GM12878 (cell line): ENCODE measurements around the gene OR51T1. TPM values are rescaled to one million over a fixed set of nuclear protein-coding genes. Genes with fewer than 3 reads are reported as not detected.

Experiments
- ATAC-seq: fragments of 200-7000 bp; cut with Tn5 transposase; 3 replicates; pipeline ENCODE4 v1.9.1; 2020; ENCODE audit warnings: mild to moderate bottlenecking, moderate library complexity
- BruUV-seq: library from RNA; stranded (reverse); fragments of 400-500 nt; replicated peaks from 2 replicates; lab custom pipeline; 2021; lab: Mats Ljungman, UMichigan
- CTCF ChIA-PET: fragments of 300-600 bp; sonication (Branson Sonifier 250); formaldehyde crosslinking; extraction: SDS; loops from one replicate; lab custom pipeline; 2021; ENCODE audit warnings: inconsistent platforms; lab: Yijun Ruan, JAX
- POLR2A ChIA-PET: fragments of 350-600 bp; formaldehyde crosslinking; extraction: SDS; loops from one replicate; lab custom pipeline; 2021; ENCODE audit warnings: inconsistent platforms; lab: Charles Lee
- RAD21 ChIA-PET: fragments of 300-600 bp; sonication (Branson Sonifier 250); formaldehyde crosslinking; loops from one replicate; lab custom pipeline; 2023; ENCODE audit warnings: antibody characterized with exemption; ENCODE audit not compliant: unreplicated experiment; lab: Charles Lee
- SMC1A ChIA-PET: fragments of 300-600 bp; sonication (Branson Sonifier 250); formaldehyde crosslinking; loops from one replicate; lab custom pipeline; 2023; ENCODE audit not compliant: unreplicated experiment, uncharacterized antibody; lab: Charles Lee
- DNase-seq: peaks from one replicate; pipeline ENCODE4 v3.0.0-alpha.2; 2011; ENCODE audit warnings: low read depth, low spot score
- FAIRE-seq: peaks from 3 replicates; lab custom pipeline; 2011; peaks lifted over from hg19 to GRCh38; lab: Jason Lieb, UNC
- H2AFZ ChIP-seq: 2 replicates; pipeline ENCODE4 v1.6.0; 2011; ENCODE audit warnings: low read depth, low read length, control low read depth; ENCODE audit not compliant: control insufficient read depth
- H3K27ac ChIP-seq: 2 replicates; pipeline ENCODE4 v1.5.1; 2011; ENCODE audit warnings: control low read depth; ENCODE audit not compliant: control insufficient read depth, insufficient read depth
- H3K27me3 ChIP-seq, 2 experiments: replicated peaks in 1 of 2; 2 replicates each; pipeline versions ENCODE4 v1.6.0 to v1.6.1; 2011; ENCODE audit warnings: low read length in 1 of 2; ENCODE audit not compliant: control insufficient read depth in 2 of 2, insufficient read depth in 2 of 2
- H3K36me3 ChIP-seq, 2 experiments: 2 replicates each; pipeline ENCODE4 v1.5.1; 2011; ENCODE audit warnings: low read length in 1 of 2; ENCODE audit not compliant: control insufficient read depth in 2 of 2, insufficient read depth in 2 of 2
- H3K4me1 ChIP-seq: 2 replicates; pipeline ENCODE4 v1.6.1; 2011; ENCODE audit warnings: mild to moderate bottlenecking, low read length, moderate library complexity, mixed read lengths; ENCODE audit not compliant: control insufficient read depth, insufficient read depth
- H3K4me2 ChIP-seq: 2 replicates; pipeline ENCODE4 v1.6.0; 2011; ENCODE audit warnings: control low read depth; ENCODE audit not compliant: control insufficient read depth, insufficient read depth
- H3K4me3 ChIP-seq: fragments of 200-600 bp; sonication (generic); 2 replicates; pipeline ENCODE4 v1.5.1; 2016
- H3K79me2 ChIP-seq: 2 replicates; pipeline ENCODE4 v1.6.0; 2011; ENCODE audit warnings: low read length; ENCODE audit not compliant: control insufficient read depth, insufficient read depth
- H3K9ac ChIP-seq: 2 replicates; pipeline ENCODE4 v1.8.0; 2011; ENCODE audit warnings: low read length, control low read depth, mixed read lengths; ENCODE audit not compliant: control insufficient read depth, insufficient read depth
- H3K9me3 ChIP-seq: replicated peaks from 3 replicates; pipeline ENCODE4 v1.5.1; 2011; ENCODE audit warnings: mild to moderate bottlenecking, low read length; ENCODE audit not compliant: control insufficient read depth, insufficient read depth
- H4K20me1 ChIP-seq: 2 replicates; pipeline ENCODE4 v1.6.0; 2011; ENCODE audit not compliant: control insufficient read depth, insufficient read depth
- CBX5 ChIP-seq: sonication (generic); IDR thresholded peaks from 2 replicates; pipeline ENCODE4 v1.6.1; 2016; ENCODE audit warnings: low read depth, moderate library complexity, mild to moderate bottlenecking, inconsistent platforms
- CREB1 ChIP-seq: IDR thresholded peaks from 2 replicates; pipeline ENCODE4 v1.6.1; 2012; ENCODE audit warnings: low read depth, mild to moderate bottlenecking, inconsistent platforms
- DPF2 ChIP-seq: fragments of 450-650 bp; IDR thresholded peaks from 2 replicates; pipeline ENCODE4 v1.6.1; 2017; ENCODE audit warnings: mild to moderate bottlenecking
- EP300 ChIP-seq, 2 experiments: fragments of 150-350 bp in 1 of 2; IDR thresholded peaks; 2 replicates each; pipeline ENCODE4 v1.6.1; 2011 to 2012; ENCODE audit warnings: low read depth in 2 of 2, low read length in 2 of 2, borderline replicate concordance in 1 of 2, improper control_type of control experiment in 1 of 2, inconsistent platforms in 1 of 2; ENCODE audit not compliant: control insufficient read depth in 1 of 2
- FOXK2 ChIP-seq: fragments of 450-650 bp; IDR thresholded peaks from 2 replicates; pipeline ENCODE4 v1.6.1; 2017; ENCODE audit warnings: mild to moderate bottlenecking, moderate library complexity
- GABPA ChIP-seq: IDR thresholded peaks from 2 replicates; pipeline ENCODE4 v1.6.1; 2014; ENCODE audit warnings: antibody characterized with exemption, low read depth, mild to moderate bottlenecking, inconsistent platforms
- KAT2A ChIP-seq: conservative IDR thresholded peaks from 2 replicates; pipeline ENCODE4 v1.6.1; 2011; ENCODE audit warnings: low read depth, low read length; ENCODE audit not compliant: control insufficient read depth
- MEF2B ChIP-seq: fragments of 450-650 bp; IDR thresholded peaks from 2 replicates; pipeline ENCODE4 v1.6.1; 2018; ENCODE audit warnings: mild to moderate bottlenecking, moderate library complexity; ENCODE audit not compliant: partially characterized antibody, poor library complexity, severe bottlenecking
- MTA2 ChIP-seq: fragments of 450-650 bp; IDR thresholded peaks from 2 replicates; pipeline ENCODE4 v1.6.1; 2016; ENCODE audit warnings: low read depth, mild to moderate bottlenecking, moderate library complexity
- PAX8 ChIP-seq: fragments of 450-650 bp; IDR thresholded peaks from 2 replicates; pipeline ENCODE4 v1.6.1; 2017; ENCODE audit warnings: mild to moderate bottlenecking, moderate library complexity
- RAD51 ChIP-seq: fragments of 450-650 bp; IDR thresholded peaks from 2 replicates; pipeline ENCODE4 v1.6.1; 2016; ENCODE audit warnings: moderate library complexity, mild to moderate bottlenecking, inconsistent platforms
- SMAD1 ChIP-seq: fragments of 450-650 bp; IDR thresholded peaks from 2 replicates; pipeline ENCODE4 v1.6.1; 2018; ENCODE audit warnings: mild to moderate bottlenecking, low read depth; ENCODE audit not compliant: partially characterized antibody
- SMAD5 ChIP-seq: IDR thresholded peaks from 2 replicates; pipeline ENCODE4 v1.6.1; 2016; ENCODE audit warnings: antibody characterized with exemption, low read depth
- SREBF2 ChIP-seq: IDR thresholded peaks from 2 replicates; pipeline ENCODE4 v1.6.1; 2012; ENCODE audit warnings: mild to moderate bottlenecking, low read length
- WGBS: methylation state at CpG from one replicate; pipeline ENCODE4 v1.1.6; 2016; ENCODE audit warnings: low lambda C conversion rate; ENCODE audit not compliant: insufficient replicate concordance, insufficient coverage; ENCODE audit errors: missing lambda C conversion rate; 5-methylcytosine and 5-hydroxymethylcytosine counted together
- in situ Hi-C: fragments of 300-500 bp; cut with MboI; formaldehyde crosslinking; loops from 9 replicates; pipeline ENCODE4 v1.14.3; 2018; ENCODE audit warnings: mixed read lengths
- intact Hi-C: fragments of 100-400 bp; cut with micrococcal nuclease; formaldehyde crosslinking; loops from one replicate; pipeline ENCODE4 v1.14.2; 2022; ENCODE audit not compliant: unreplicated experiment
- polyA plus RNA-seq, 11 experiments: library from polyadenylated mRNA; depleted of rRNA in 4 of 11; unstranded in 6 of 11; stranded (reverse) in 5 of 11; fragments of >200 nt; fragmentation: Nextera tagmentation in 4 of 11; fragmentation: Illumina TruSeq in 1 of 11; extraction: Ambion mirVana in 4 of 11; extraction: Trizol in 1 of 11; gene quantifications; 1 replicate in 1 of 11; 2 replicates in 10 of 11; pipeline versions ENCODE4 v1.2.1 to v1.2.3, GENCODE V29; 2011 to 2016; ENCODE audit warnings: inconsistent platforms in 2 of 11, missing spikeins in 2 of 11, low read depth in 1 of 11
- total RNA-seq, 4 experiments: library from RNA; depleted of rRNA in 3 of 4; stranded (reverse); fragments of >200 nt in 3 of 4; fragmentation: Illumina TruSeq in 1 of 4; extraction: Trizol in 1 of 4; gene quantifications; 2 replicates each; pipeline versions ENCODE4 v1.2.1 to v1.2.3, GENCODE V29; 2013 to 2021
- TF ChIP-seq, protein P1 (sequence below): fragments of 450-650 bp; formaldehyde crosslinking; IDR thresholded peaks from 2 replicates; pipeline ENCODE4 v1.4.0; 2022; ENCODE audit warnings: mild to moderate bottlenecking, moderate library complexity
- TF ChIP-seq, protein P2 (sequence below): fragments of 450-650 bp; IDR thresholded peaks from 2 replicates; pipeline ENCODE4 v1.6.1; 2016; ENCODE audit warnings: mild to moderate bottlenecking
- TF ChIP-seq, protein P3 (sequence below): IDR thresholded peaks from 2 replicates; pipeline ENCODE4 v1.6.1; 2012; ENCODE audit warnings: low read depth, low read length, improper control_type of control experiment
- TF ChIP-seq, protein P4 (sequence below): fragments of 450-650 bp; IDR thresholded peaks from 2 replicates; pipeline ENCODE4 v1.6.1; 2017; ENCODE audit warnings: low read depth, mild to moderate bottlenecking, moderate library complexity

OR51T1 gene
- total and polyA plus RNA-seq, 10 of the 15 experiments (the other 5 are each of a cell fraction or from before 2014, with no cell fraction given): not detected

DNA sequence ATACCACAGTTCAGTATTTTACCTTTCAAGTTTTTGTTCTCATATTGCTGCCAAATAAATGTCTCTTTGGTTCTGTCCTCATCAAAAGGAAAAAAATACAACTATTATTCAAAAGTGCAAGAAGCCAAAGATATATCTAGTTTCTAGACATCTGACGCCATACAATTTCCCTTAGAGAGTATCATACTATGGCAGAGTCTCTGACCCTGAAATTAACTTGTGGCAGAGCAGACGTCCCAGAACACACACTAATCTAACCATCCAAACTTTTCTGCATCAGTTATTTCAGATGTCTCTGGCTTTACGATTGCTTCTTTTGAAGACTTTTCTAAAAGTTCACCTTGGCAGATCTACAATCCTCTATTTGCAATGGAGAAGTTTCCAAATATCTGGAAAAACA lies 2.7 kb downstream of the OR51T1 start (continued):
- TF ChIP-seq CREB1: no peak
- no peak for TF ChIP-seq MTA2
- TF ChIP-seq, protein P1, sequence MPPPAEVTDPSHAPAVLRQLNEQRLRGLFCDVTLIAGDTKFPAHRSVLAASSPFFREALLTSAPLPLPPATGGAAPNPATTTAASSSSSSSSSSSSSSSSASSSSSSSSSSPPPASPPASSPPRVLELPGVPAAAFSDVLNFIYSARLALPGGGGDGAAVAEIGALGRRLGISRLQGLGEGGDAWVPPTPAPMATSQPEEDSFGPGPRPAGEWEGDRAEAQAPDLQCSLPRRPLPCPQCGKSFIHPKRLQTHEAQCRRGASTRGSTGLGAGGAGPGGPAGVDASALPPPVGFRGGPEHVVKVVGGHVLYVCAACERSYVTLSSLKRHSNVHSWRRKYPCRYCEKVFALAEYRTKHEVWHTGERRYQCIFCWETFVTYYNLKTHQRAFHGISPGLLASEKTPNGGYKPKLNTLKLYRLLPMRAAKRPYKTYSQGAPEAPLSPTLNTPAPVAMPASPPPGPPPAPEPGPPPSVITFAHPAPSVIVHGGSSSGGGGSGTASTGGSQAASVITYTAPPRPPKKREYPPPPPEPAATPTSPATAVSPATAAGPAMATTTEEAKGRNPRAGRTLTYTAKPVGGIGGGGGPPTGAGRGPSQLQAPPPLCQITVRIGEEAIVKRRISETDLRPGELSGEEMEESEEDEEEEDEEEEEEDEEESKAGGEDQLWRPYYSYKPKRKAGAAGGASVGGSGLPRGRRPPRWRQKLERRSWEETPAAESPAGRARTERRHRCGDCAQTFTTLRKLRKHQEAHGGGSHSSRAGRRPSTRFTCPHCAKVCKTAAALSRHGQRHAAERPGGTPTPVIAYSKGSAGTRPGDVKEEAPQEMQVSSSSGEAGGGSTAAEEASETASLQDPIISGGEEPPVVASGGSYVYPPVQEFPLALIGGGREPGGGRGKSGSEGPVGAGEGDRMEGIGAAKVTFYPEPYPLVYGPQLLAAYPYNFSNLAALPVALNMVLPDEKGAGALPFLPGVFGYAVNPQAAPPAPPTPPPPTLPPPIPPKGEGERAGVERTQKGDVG (CRISPR knock-in tag): no peak
- TF ChIP-seq CBX5: no peak

DNA sequence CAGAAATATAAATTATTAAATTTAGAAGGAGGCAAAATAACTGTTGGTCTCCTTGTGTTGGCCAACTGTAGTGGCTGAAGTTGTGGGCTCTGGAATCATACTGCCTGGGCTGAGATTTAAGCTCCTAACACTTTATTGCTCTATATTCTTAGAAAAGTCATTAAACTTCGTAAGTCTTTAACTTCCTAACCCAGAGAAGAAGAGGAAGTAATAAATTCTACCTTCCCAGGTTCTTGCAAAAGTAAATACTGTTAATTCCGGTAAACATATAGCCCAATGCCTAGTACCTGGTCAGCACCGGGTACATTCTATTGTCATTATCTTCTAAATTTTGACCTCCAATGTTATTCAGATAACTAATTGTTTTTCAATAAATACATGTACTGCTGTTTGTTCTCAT lies 4.5 kb downstream of the OR51T1 start:
- FAIRE-seq: no peak
- TF ChIP-seq RAD51 (no peak), PAX8 (no peak), EP300 (IDR thresholded peaks at IDR 0.05; ENCODE audit: borderline replicate concordance in 1 of 2, control insufficient read depth in 1 of 2, low read depth in 2 of 2, low read length in 2 of 2) (no peak), SMAD5 (no peak), MEF2B (no peak), KAT2A (no peak), FOXK2 (no peak), DPF2 (no peak), SMAD1 (no peak), GABPA (no peak), SREBF2 (no peak)
- TF ChIP-seq, protein P2, sequence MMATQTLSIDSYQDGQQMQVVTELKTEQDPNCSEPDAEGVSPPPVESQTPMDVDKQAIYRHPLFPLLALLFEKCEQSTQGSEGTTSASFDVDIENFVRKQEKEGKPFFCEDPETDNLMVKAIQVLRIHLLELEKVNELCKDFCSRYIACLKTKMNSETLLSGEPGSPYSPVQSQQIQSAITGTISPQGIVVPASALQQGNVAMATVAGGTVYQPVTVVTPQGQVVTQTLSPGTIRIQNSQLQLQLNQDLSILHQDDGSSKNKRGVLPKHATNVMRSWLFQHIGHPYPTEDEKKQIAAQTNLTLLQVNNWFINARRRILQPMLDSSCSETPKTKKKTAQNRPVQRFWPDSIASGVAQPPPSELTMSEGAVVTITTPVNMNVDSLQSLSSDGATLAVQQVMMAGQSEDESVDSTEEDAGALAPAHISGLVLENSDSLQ: no peak
- TF ChIP-seq, protein P3, sequence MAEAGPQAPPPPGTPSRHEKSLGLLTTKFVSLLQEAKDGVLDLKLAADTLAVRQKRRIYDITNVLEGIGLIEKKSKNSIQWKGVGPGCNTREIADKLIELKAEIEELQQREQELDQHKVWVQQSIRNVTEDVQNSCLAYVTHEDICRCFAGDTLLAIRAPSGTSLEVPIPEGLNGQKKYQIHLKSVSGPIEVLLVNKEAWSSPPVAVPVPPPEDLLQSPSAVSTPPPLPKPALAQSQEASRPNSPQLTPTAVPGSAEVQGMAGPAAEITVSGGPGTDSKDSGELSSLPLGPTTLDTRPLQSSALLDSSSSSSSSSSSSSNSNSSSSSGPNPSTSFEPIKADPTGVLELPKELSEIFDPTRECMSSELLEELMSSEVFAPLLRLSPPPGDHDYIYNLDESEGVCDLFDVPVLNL: no peak
- TF ChIP-seq, protein P4, sequence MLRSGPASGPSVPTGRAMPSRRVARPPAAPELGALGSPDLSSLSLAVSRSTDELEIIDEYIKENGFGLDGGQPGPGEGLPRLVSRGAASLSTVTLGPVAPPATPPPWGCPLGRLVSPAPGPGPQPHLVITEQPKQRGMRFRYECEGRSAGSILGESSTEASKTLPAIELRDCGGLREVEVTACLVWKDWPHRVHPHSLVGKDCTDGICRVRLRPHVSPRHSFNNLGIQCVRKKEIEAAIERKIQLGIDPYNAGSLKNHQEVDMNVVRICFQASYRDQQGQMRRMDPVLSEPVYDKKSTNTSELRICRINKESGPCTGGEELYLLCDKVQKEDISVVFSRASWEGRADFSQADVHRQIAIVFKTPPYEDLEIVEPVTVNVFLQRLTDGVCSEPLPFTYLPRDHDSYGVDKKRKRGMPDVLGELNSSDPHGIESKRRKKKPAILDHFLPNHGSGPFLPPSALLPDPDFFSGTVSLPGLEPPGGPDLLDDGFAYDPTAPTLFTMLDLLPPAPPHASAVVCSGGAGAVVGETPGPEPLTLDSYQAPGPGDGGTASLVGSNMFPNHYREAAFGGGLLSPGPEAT: no peak

More for the DNA sequence above, 4.5 kb downstream of the OR51T1 start:
- H3K4me1 ChIP-seq: no peaks in the 10 kb centered on the region
- H3K9ac ChIP-seq: no peak overlapping the region
- H3K27ac ChIP-seq: no peak overlapping the region
- in situ Hi-C loops: no loop called here
- no peaks in the 10 kb centered on the region for H3K79me2 ChIP-seq
- H3K4me2 ChIP-seq: no peak overlapping the region
- 16% methylated on average over 3 of the region's 3 CpGs for WGBS
- ChIA-PET CTCF (no interaction called here), SMC1A (no interaction called here), POLR2A (no interaction called here), RAD21 (no interaction called here)
- no peaks in the 10 kb centered on the region for H3K27me3 ChIP-seq
- no peaks in the 10 kb centered on the region for H3K36me3 ChIP-seq
- no TSS peak for BruUV-seq
- no peak overlapping the region for H2AFZ ChIP-seq
- no peak for ATAC-seq
- no peaks in the 10 kb centered on the region for H3K9me3 ChIP-seq
- intact Hi-C loops: no loop called here
- no peaks in the 10 kb centered on the region for H4K20me1 ChIP-seq
- no peak overlapping the region for H3K4me3 ChIP-seq
- no peak for DNase-seq
